SU-DHL-6 (cell line): ENCODE measurements around the gene RPIA.

Experiments
- H2AFZ ChIP-seq: fragments of 200-600 bp; sonication (generic); 2 replicates; pipeline ENCODE4 v1.6.1; 2014; ENCODE audit warnings: low read depth, mild to moderate bottlenecking, moderate library complexity, mixed read lengths, antibody characterized with exemption, low read length; ENCODE audit not compliant: severe bottlenecking
- H3F3A ChIP-seq: fragments of 200-600 bp; shearing (Covaris generic); 2 replicates; pipeline ENCODE4 v1.6.0; 2016; ENCODE audit warnings: antibody characterized with exemption, mild to moderate bottlenecking; ENCODE audit not compliant: insufficient read depth
- H3K27ac ChIP-seq: fragments of 200-600 bp; sonication (generic); 2 replicates; pipeline ENCODE4 v1.5.1; 2016; ENCODE audit warnings: low read depth, mild to moderate bottlenecking, low read length, moderate library complexity, mixed read lengths
- H3K27me3 ChIP-seq: fragments of 200-600 bp; sonication (generic), shearing (Covaris generic); 2 replicates; pipeline ENCODE4 v1.6.0; 2014; ENCODE audit warnings: mild to moderate bottlenecking, low read length
- H3K36me3 ChIP-seq: fragments of 200-600 bp; sonication (generic); 2 replicates; pipeline ENCODE4 v1.6.1; 2014; ENCODE audit warnings: mild to moderate bottlenecking, low read length, mixed read lengths
- H3K4me2 ChIP-seq: fragments of 300-600, 200-600 bp; shearing (Covaris generic), sonication (generic); 2 replicates; pipeline ENCODE4 v1.6.0; 2014; ENCODE audit warnings: low read length, low read depth, mild to moderate bottlenecking; ENCODE audit not compliant: poor library complexity, severe bottlenecking
- H3K4me3 ChIP-seq: fragments of 200-600 bp; sonication (generic); 2 replicates; pipeline ENCODE4 v1.5.1; 2014; ENCODE audit warnings: antibody characterized with exemption, low read length, mild to moderate bottlenecking, mixed read lengths; ENCODE audit not compliant: insufficient read depth, poor library complexity, severe bottlenecking
- H3K79me2 ChIP-seq: fragments of 200-600 bp; sonication (generic); 2 replicates; pipeline ENCODE4 v1.6.1; 2014; ENCODE audit warnings: mild to moderate bottlenecking, low read length, moderate library complexity; ENCODE audit not compliant: insufficient read depth
- H3K9ac ChIP-seq: fragments of 200-600 bp; sonication (generic); 2 replicates; pipeline ENCODE4 v1.7.0; 2014; ENCODE audit warnings: mild to moderate bottlenecking, low read length
- H3K9me2 ChIP-seq: fragments of 200-600 bp; sonication (generic); replicated peaks from 2 replicates; pipeline ENCODE4 v1.6.1; 2014; ENCODE audit warnings: low read length; ENCODE audit not compliant: insufficient read depth
- H3K9me3 ChIP-seq: fragments of 200-600 bp; sonication (generic); 2 replicates; pipeline ENCODE4 v1.6.1; 2014; ENCODE audit warnings: low read length, mixed read lengths; ENCODE audit not compliant: insufficient read depth
- H4K20me1 ChIP-seq: fragments of 200-600 bp; sonication (generic); 2 replicates; pipeline ENCODE4 v1.6.1; 2014; ENCODE audit warnings: low read depth, mild to moderate bottlenecking, antibody characterized with exemption, low read length, moderate library complexity, mixed read lengths
- EZH2phosphoT487 ChIP-seq: fragments of 200-600 bp; sonication (generic), shearing (Covaris generic); conservative IDR thresholded peaks from 2 replicates; pipeline ENCODE4 v1.6.1; 2018; ENCODE audit warnings: mild to moderate bottlenecking, antibody characterized with exemption, low read length, moderate library complexity, mixed read lengths
- TF ChIP-seq, protein P1 (sequence below): fragments of 200-600 bp; sonication (generic); IDR thresholded peaks from one replicate; pipeline ENCODE4 v1.5.1; 2017; ENCODE audit warnings: antibody characterized with exemption, mild to moderate bottlenecking, low read length, moderate library complexity; ENCODE audit not compliant: insufficient read depth, poor library complexity, severe bottlenecking

Gene RPIA

GRCh38 chr2:88654714-88655113, 36.8 kb upstream of the RPIA start:
- H3K9me3 ChIP-seq = no peaks in the 10 kb centered on the region
- H3K79me2 ChIP-seq = no peaks in the 10 kb centered on the region
- TF ChIP-seq, protein P1, sequence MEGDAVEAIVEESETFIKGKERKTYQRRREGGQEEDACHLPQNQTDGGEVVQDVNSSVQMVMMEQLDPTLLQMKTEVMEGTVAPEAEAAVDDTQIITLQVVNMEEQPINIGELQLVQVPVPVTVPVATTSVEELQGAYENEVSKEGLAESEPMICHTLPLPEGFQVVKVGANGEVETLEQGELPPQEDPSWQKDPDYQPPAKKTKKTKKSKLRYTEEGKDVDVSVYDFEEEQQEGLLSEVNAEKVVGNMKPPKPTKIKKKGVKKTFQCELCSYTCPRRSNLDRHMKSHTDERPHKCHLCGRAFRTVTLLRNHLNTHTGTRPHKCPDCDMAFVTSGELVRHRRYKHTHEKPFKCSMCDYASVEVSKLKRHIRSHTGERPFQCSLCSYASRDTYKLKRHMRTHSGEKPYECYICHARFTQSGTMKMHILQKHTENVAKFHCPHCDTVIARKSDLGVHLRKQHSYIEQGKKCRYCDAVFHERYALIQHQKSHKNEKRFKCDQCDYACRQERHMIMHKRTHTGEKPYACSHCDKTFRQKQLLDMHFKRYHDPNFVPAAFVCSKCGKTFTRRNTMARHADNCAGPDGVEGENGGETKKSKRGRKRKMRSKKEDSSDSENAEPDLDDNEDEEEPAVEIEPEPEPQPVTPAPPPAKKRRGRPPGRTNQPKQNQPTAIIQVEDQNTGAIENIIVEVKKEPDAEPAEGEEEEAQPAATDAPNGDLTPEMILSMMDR = no peak
- TF ChIP-seq EZH2phosphoT487 = no peak
- H3K9ac ChIP-seq = no peak overlapping the region
- H3K27ac ChIP-seq = no peak overlapping the region
- H2AFZ ChIP-seq = no peak overlapping the region
- no peak overlapping the region for H3K4me2 ChIP-seq
- H3K27me3 ChIP-seq = no peaks in the 10 kb centered on the region
- H3K36me3 ChIP-seq = no peaks in the 10 kb centered on the region
- H3K9me2 ChIP-seq = no peaks in the 10 kb centered on the region
- no peaks in the 10 kb centered on the region for H3F3A ChIP-seq
- no peaks in the 10 kb centered on the region for H4K20me1 ChIP-seq
- H3K4me3 ChIP-seq = no peak overlapping the region

- TF ChIP-seq EZH2phosphoT487 = no peak
- TF ChIP-seq, protein P1 = no peak
- Histone ChIP-seq H3K27me3 (no peaks in the 10 kb centered on the region), H3K4me2 (no peak overlapping the region), H3K27ac (no peak overlapping the region), H3K79me2 (no peaks in the 10 kb centered on the region), H2AFZ (no peak overlapping the region), H3F3A (no peaks in the 10 kb centered on the region), H3K9me3 (no peaks in the 10 kb centered on the region), H3K9me2 (no peaks in the 10 kb centered on the region), H3K36me3 (no peaks in the 10 kb centered on the region), H4K20me1 (no peaks in the 10 kb centered on the region), H3K4me3 (no peak overlapping the region), H3K9ac (no peak overlapping the region)
Observed at GRCh38 chr2:88656690-88657089, 34.8 kb upstream of the RPIA start.

DNA sequence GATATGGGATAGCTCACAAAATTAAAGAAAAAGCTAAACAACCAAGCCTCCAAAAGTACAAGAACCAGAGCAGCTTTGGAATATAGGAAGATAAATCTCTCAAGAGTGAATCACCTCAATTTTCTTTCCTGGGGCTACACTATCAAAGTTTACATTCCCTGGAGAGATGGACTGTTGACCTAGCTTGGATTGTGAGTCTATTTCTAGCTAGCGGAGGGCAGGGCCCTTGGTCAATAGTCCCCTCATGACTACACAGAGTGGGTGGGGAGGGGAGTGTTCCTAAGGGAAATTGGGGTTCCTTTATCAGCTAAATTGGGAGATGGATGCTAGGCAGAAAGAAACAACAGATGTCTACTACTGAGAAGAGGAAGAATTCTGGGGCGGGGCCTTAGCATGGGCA, 34.3 kb upstream of the RPIA start:
- no peaks in the 10 kb centered on the region for H3K9me2 ChIP-seq
- no peaks in the 10 kb centered on the region for H3F3A ChIP-seq
- no peaks in the 10 kb centered on the region for H3K36me3 ChIP-seq
- no peaks in the 10 kb centered on the region for H3K27me3 ChIP-seq
- no peaks in the 10 kb centered on the region for H3K9me3 ChIP-seq
- H4K20me1 ChIP-seq = no peaks in the 10 kb centered on the region
- no peak overlapping the region for H3K27ac ChIP-seq
- H2AFZ ChIP-seq = no peak overlapping the region
- no peak overlapping the region for H3K9ac ChIP-seq
- no peak overlapping the region for H3K4me2 ChIP-seq
- TF ChIP-seq EZH2phosphoT487 = no peak
- TF ChIP-seq, protein P1 = no peak
- H3K4me3 ChIP-seq = no peak overlapping the region
- H3K79me2 ChIP-seq = no peaks in the 10 kb centered on the region
